Glutamatergic neuron (in vitro differentiated cells): ENCODE measurements around the gene LAMP1. TPM values are rescaled to one million over a fixed set of nuclear protein-coding genes. Genes with fewer than 3 reads are reported as not detected.

Source experiments
- DNase-seq: peaks from one replicate; pipeline ENCODE4 v3.0.0; 2022
- H3K27ac Mint-ChIP-seq: one replicate; pipeline ENCODE4 v1.8.0; 2020; ENCODE audit warnings: mild to moderate bottlenecking, mixed read lengths, inconsistent platforms; ENCODE audit not compliant: unreplicated experiment
- H3K27me3 Mint-ChIP-seq: one replicate; pipeline ENCODE4 v1.8.0; 2020; ENCODE audit warnings: mild to moderate bottlenecking, moderate library complexity, mixed read lengths, inconsistent platforms; ENCODE audit not compliant: unreplicated experiment
- H3K36me3 Mint-ChIP-seq: one replicate; pipeline ENCODE4 v1.8.0; 2020; ENCODE audit warnings: mild to moderate bottlenecking, mixed read lengths, inconsistent platforms; ENCODE audit not compliant: unreplicated experiment
- H3K4me1 Mint-ChIP-seq: one replicate; pipeline ENCODE4 v1.8.0; 2020; ENCODE audit warnings: mild to moderate bottlenecking, low read depth, mixed read lengths, inconsistent platforms; ENCODE audit not compliant: unreplicated experiment
- H3K4me3 Mint-ChIP-seq: one replicate; pipeline ENCODE4 v1.8.0; 2020; ENCODE audit warnings: mild to moderate bottlenecking, mixed read lengths, inconsistent platforms; ENCODE audit not compliant: unreplicated experiment
- H3K9me3 Mint-ChIP-seq: one replicate; pipeline ENCODE4 v1.8.0; 2020; ENCODE audit warnings: mild to moderate bottlenecking, moderate library complexity, mixed read lengths, inconsistent platforms; ENCODE audit not compliant: unreplicated experiment
- CTCF ChIP-seq: fragments of 200-600 bp; sonication (generic); IDR thresholded peaks from one replicate; pipeline ENCODE4 v1.5.0; 2021; ENCODE audit not compliant: partially characterized antibody, unreplicated experiment
- total RNA-seq: library from RNA; stranded (reverse); fragmentation: NEBNext Ultra II Directional; extraction: Animal tissue kit (Norgen Biotek cat#: 25700); gene quantifications from one replicate; pipeline ENCODE4 v1.2.1, GENCODE V29; 2021; ENCODE audit not compliant: unreplicated experiment

The LAMP1 gene
- total RNA-seq, 1 donor from 2014 or later = 113 TPM

- peaks cover 6% of the 10 kb centered on the region for H3K36me3 Mint-ChIP-seq
- H3K27me3 Mint-ChIP-seq = peaks cover 11% of the 10 kb centered on the region
- H3K4me3 Mint-ChIP-seq = no peak overlapping the region
- peaks cover 12% of the 10 kb centered on the region for H3K9me3 Mint-ChIP-seq
- no peak for TF ChIP-seq CTCF
- H3K27ac Mint-ChIP-seq = no peak overlapping the region
- H3K4me1 Mint-ChIP-seq = no peaks in the 10 kb centered on the region
- DNase-seq = no peak
Measured at GRCh38 chr13:113350065-113350937, 53.3 kb downstream of the LAMP1 start.

DNA sequence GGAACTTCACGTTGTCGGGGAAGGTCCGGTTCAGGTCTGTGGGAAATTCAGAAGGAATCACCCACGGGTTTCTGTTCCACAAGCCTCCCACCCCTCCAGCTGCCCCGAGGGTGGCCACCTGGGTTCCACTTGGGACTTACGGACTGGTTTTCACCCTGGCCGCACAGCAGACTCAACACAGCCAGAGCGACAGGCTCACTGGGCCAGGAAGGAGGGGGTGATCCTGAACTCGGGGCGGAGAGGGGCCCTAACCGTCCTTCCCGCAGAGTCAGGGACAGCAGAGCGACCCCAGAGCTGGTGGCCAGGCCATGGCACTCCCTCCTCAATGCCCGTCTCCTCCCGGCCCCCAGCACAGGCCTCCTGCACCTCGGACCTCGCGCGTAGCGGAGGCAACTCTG is 53.9 kb downstream of the LAMP1 start:
- DNase-seq = no peak
- H3K36me3 Mint-ChIP-seq = no peaks in the 10 kb centered on the region

DNA sequence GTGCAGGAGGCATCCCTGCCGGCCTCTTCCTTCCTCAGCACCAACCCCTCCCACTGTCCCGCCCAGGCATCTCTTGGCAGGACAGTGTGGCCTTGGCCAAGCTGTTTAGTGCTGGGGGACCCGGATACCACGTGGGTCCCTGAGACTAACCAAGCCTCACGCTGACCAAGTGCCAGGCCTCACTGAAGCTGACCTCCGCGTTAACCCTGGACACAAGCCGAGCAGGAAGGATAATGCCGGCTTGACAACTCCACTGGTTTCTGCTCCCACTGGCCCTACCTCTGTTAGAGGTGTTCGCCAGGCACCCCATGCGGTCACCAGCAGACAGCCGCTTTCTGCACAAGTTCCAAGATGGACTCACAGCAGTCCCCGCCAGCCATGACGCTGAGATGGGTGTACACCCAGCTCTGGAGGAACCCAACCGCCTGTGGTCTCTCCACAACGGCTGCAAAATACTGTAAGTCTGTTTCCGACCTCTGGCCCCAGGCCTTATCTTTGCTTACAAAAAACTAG is 54.5 kb downstream of the LAMP1 start:
- no peak overlapping the region for H3K4me3 Mint-ChIP-seq
- no peaks in the 10 kb centered on the region for H3K36me3 Mint-ChIP-seq
- no peak overlapping the region for H3K27ac Mint-ChIP-seq
- H3K9me3 Mint-ChIP-seq = peaks cover 6% of the 10 kb centered on the region
- no peak for TF ChIP-seq CTCF
- no peak for DNase-seq
- peaks cover 5% of the 10 kb centered on the region for H3K27me3 Mint-ChIP-seq
- H3K4me1 Mint-ChIP-seq = peaks cover 5% of the 10 kb centered on the region

More for the DNA sequence above, 53.9 kb downstream of the LAMP1 start:
- no peak overlapping the region for H3K4me3 Mint-ChIP-seq
- peaks cover 5% of the 10 kb centered on the region for H3K27me3 Mint-ChIP-seq
- peaks cover 5% of the 10 kb centered on the region for H3K4me1 Mint-ChIP-seq
- no peak overlapping the region for H3K27ac Mint-ChIP-seq
- no peak for TF ChIP-seq CTCF
- peaks cover 6% of the 10 kb centered on the region for H3K9me3 Mint-ChIP-seq

- H3K4me1 Mint-ChIP-seq = peaks cover 5% of the 10 kb centered on the region
- peaks cover 3% of the 10 kb centered on the region for H3K9me3 Mint-ChIP-seq
- no peaks in the 10 kb centered on the region for H3K36me3 Mint-ChIP-seq
- no peak for DNase-seq
- no peak overlapping the region for H3K27ac Mint-ChIP-seq
- H3K4me3 Mint-ChIP-seq = no peak overlapping the region
- TF ChIP-seq CTCF = no peak
- H3K27me3 Mint-ChIP-seq = peaks cover 2% of the 10 kb centered on the region
Measured at GRCh38 chr13:113353254-113353653, 56.2 kb downstream of the LAMP1 start.
